Activated CD8-positive, alpha-beta memory T cell treated with anti-CD3 and anti-CD28 coated beads, Interleukin-2, amount 50 U/mL, for 1 hour (primary cell): Measurements from ENCODE around the gene OR13J1.
"Not testable (repeated sequence)": the region's sequence is repeated elsewhere in the genome, so short reads cannot be mapped to it uniquely, and the experiment has no call there.

Experiments used
- DNase-seq: peaks from one replicate; pipeline ENCODE4 v3.0.0-alpha.2; 2020; ENCODE audit errors: extremely low read depth

The OR13J1 gene, protein sequence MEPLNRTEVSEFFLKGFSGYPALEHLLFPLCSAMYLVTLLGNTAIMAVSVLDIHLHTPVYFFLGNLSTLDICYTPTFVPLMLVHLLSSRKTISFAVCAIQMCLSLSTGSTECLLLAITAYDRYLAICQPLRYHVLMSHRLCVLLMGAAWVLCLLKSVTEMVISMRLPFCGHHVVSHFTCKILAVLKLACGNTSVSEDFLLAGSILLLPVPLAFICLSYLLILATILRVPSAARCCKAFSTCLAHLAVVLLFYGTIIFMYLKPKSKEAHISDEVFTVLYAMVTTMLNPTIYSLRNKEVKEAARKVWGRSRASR

DNA sequence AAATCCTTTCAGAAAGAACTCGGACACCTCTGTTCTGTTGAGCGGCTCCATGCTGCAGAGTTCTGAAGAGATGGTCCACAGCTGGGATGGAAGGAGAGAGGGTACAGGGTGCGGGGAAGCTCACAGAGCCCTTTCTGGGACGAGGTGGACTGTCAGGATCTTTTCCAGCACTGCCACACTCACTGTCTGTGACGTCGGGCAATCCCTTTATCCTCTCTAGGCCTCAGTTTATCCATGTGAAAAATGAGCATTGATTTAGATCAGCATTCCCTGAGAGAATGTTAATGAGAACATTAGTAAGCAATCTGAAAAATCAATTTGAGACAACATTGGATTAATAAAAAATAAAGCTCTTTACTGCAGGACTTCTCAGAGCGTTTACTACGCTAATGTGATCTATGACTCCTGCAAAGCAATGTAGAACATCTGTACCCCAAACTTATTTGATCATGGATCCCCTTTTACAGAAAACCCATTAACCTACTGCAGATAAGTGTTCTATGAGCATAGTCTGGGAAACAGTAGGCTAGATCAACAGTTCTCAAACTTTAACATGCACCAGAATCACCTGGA lies at the start of gene OR13J1:
Gene OR13J1, minus strand, starts transcription at position 51 of the 573 bp plus-strand sequence. Its CDS starts 0 bp downstream, at position 51.
- no peak for DNase-seq

DNA sequence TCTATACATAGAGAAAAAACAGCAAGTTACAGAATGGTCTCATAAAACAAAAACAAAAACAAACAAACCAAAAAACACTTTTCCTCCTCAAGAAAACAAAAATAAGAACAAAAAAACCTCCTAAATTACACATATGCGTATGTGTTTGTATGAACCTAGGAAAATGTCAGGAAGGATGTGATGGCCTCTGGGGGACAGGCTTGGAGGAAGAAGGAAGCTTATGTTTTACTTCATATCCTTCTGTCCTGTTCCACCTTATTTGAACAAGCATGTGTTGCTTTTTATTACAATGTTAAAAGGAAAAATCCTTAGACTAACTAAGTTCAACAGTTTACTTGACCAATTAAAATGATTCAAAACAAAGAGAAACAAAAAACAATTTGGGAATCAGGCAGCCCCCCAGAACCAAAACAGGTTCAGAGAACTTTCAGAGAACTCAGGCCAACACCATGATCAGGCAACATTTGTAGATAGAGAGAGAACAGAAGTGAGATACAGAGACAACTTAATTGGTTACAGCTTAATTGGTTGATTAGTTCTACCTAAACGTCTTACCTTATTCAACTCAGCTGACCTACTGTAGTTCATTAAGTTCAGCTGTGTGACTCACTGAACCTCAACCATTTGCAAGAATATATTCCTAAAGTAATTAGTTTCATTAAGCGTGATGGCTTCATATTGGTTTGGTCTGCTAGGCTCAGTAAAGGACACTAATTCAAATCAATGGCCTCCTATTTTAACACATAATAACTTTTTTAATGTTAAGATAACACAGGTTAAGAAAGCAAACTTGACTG lies 49.2 kb upstream of the OR13J1 start:
- DNase-seq = no peak

DNA sequence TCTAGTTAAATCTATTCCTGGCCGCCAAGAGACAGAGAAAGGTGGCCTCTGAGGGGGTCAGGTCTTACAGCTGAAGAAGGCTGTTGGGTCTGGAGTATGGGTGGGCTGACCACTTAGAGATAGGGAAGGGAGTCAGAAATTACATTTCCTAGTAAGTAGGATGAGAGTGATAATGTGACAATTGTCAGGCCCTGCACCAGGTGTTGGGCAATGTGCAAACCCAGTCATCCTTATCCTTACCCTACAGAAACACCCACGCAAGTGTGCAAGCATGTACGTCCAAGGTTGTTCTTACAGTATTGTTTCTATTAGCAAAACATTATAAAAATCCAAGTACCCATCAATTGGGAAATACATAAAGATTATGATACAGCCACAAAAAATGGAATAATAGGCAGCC lies 48.6 kb upstream of the OR13J1 start:
- no peak for DNase-seq

DNA sequence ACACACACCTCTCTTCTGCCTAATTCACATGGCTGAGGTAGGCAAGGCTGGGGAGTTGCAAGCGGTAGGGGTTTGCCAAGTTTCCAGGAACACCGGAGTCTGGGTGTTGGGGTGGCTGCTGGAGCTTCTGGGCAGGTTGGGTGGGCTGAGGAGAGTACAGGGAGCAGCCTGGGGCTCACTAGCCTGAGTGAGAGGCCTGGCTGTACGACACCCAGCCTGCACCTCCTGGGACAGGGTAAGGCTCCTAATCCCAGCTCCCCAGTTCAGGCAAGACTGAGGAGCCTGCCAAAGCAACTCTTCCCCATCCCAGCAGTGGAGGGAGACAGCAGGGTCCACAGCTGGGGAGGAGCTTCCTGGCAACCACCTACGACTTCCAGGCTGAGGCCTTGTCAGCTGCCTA lies 47.1 kb upstream of the OR13J1 start:
- no peak for DNase-seq

DNA sequence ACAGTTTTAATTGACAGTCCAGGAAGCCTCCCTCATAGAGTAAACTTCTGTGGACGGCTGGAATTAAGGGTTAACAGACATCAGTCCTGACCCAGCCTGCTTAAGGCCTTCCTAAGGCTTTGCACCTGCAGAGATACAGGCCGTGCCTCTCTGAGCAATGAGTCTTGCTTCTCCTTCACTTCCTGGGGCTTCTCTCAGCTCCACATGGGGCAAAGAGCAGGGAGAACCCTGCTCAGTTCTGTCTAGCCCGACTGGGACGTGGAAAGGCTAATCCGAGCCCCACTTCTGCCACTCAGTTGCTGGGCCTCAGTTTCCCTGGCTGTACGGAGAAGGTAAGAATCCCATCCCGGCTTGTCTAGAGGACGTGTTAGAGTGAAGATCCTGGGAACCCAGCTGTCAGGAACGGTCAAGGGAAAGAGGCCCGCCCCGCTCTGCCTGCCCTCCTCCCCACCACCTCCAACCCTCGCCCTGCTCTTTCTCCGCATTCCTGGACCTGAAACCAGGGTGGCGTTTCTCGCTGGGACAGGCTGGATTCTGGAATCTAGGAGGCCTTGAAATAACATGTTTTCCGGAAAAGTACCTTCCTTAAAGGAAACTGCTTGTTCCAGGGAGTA lies 45.6 kb upstream of the OR13J1 start:
- no peak for DNase-seq

DNA sequence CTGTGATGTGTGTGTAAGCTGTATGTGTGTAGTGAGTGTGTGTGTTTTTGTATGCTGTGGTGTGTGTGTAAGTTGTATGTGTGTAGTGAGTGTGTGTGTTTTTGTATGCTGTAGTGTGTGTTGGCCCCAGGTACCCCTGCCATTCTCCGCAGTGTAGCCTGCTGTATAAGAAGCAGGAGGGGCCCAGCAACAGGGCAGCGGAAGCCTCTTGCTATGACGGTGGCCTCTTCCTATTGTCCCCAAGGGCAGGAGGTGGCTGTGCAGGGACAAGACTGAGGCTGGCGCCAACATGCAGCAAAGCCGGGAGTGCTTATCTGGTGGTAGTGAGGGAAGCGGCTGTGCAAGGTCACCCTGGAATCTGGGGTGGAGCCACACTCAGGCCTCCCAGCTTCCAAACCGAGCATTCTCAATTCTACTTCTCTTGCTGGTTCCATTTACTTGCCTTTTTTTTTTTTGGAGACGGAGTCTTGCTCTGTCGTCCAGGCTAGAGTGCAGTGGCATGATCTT lies 44.2 kb upstream of the OR13J1 start:
- DNase-seq = no peak

DNA sequence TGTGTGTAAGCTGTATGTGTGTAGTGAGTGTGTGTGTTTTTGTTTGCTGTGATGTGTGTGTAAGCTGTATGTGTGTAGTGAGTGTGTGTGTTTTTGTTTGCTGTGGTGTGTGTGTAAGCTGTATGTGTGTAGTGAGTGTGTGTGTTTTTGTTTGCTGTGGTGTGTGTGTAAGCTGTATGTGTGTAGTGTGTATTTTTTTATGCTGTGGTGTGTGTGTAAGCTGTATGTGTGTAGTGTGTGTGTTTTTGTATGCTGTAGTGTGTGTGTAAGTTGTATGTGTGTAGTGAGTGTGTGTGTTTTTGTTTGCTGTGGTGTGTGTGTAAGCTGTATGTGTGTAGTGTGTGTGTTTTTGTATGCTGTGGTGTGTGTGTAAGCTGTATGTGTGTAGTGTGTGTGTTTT lies 43.2 kb upstream of the OR13J1 start:
- not testable (repeated sequence) for DNase-seq

DNA sequence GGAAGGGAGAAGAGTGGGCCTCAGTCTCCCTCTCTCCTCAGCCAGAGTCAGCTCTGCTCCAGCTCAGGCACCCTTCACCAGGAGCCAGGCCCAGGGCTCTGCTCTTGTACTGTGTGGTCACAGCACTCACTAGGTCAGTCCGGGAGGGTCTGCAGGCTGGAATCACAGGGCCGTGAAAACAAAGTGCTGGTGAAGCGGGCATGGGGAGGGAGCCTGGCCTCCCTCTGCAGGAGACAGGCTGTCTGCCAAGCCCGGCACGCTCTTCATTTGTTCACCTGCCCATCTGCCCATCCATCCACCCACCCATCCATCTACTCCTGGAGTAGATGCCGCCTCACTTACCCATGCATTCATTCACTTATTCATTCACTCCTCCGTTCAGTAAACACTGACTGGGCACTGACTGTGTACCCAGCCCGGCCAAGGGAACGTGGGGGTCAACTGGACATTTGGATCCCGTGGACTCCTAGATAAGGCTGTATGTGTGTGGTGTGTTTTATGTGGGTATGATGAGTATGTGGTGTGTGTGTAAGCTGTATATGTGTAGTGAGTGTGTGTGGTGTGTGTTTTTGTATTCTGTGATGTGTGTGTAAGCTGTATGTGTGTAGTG lies 42.7 kb upstream of the OR13J1 start:
- no peak for DNase-seq

DNA sequence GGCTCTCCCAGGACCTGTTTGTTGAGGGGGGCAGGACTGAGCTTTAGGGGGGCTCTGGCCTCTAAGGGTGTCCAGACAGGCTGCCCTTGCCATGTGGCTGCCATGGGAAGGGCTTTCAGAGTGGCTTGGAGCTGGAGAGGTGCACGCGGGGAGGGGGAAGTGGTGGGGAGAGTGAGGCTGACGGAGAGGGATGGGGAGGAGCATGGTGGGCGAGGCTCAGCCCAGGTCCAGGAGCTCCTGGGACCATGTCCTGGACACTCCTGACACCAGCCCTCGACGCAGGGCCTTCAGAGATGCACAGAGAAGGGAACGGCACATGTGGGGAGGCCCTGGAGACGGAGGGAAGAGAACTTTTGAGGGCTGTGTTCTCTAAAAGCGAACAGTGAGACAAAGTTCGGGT lies 41.5 kb upstream of the OR13J1 start:
- DNase-seq = no peak

DNA sequence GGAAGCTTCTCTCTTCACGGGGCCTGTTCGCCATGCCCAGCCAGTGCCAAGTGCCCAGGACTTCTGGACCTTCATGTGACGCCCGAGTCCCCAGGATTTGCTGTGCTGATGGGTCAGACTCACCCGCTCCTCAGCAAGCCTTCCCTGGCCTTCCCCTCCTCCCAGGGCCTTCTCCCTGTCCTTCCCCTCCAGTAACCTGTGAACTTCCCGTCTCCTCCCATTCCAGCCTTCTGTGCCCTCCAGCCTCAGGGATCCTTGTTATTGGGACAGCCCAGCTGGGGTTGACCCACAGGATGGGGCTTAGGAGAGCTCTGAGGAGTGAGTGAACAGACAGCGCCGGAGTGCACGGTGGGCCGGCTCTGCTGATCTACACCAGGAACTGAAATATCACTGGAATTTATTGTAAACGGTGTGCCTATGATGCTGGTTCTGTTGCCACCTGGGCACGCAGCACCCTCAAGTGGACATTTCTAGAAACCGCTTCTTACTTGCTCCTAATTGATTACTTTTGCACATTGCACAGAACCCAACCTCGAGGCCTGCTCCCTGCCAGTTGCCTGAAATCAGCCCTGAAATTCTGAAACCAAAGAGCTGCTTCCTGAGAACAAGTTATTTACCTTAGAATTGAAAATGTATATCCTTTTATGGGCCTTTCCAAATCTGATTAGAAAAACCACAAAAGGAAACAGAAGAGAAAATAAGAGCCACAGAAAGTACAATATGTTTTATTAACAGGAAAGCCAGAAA lies 40.6 kb upstream of the OR13J1 start:
- DNase-seq = no peak

DNA sequence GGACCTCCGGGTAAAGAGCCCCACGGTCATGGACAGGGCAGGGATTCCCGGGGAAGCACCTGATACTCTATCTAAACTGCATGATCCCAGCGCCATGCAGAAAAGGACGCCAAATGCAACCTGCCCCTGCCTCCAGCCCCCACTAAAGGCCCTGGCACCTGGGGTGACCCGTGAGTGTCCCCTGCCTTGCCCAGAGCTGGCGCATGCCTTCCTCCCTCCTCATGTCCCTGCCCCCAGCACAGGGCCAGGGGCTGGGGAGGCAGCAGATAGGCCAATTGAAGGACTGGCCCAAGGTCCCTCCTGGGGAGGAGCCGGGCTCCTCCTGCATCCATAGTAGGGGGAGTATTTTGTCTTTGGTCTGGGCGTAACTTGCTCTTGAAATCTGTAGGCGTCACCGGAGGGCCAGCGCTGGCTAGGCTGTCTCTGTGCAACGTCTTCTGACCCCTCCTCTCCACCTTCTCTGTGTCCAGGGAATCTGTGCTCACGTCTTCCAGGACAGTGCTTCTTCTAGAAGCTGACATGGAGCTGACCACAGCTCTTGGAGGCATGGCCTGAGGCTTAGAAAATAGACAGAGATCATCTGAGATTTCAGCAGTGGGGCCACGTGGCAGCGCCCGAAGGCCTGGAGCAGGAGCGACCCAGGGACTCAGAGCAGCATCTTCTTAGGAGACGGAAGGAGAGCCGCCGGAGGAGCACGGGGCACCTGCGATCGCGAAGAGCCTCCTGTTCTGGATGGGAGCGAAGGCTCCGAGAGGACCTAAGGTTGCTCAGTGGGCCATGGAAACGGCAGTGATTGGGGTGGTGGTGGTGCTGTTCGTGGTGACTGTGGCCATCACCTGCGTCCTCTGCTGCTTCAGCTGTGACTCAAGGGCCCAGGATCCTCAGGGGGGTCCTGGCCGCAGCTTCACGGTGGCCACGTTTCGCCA lies 39.7 kb upstream of the OR13J1 start:
- DNase-seq = no peak

DNA sequence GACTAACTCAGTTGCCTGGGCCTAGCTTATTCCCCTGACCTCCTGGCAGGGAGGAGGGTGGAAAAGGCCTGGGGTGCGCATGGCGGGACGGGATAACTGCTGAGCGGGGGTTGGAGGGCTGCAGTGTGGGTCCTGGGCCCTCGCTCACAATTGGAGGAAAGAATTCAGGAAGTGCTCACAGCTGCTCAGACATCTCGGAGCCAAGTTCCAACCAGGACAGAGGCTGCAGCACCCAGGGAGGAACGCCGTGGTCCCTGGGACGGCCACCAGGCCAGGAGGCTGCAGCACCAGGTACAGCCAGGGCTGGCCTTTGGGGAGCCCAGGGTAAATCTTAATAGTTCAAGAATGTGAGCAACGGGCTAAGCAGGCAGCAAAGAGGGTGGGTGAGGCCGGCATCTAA lies 39.1 kb upstream of the OR13J1 start, which contains the start of gene SPAAR:
Gene SPAAR, plus strand, starts transcription at position 217 of the 400 bp plus-strand sequence. CDS start 974 bp downstream, outside the sequence.
- no peak for DNase-seq

DNA sequence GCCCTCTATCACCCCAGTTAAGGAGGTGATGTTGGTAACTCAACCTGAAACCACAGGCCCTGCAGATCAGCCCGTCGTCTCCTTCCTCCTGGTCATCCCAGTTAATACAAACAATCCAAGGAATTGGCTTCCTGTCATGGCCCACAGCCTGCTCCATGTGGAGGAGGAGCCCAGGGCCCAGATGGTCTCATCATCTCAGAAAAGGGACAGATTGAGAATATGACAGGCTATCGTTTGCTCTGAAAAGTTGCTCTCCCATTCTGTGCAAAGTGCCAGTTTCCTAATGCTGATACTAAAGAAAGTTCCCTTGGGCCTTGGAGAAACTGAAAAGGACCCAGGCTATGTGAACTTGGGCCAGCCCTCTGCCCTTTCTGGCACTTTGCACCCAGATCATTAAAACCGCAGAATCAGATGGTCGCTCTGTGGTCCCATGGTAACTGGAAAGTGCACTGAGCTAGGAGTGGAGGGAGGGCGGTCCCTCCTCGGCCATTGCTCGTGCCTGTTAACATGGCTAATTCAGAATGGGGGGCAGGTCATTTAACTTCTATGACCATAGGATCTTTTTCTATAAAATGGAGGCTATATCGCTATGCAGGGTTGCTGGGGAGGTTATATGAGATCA lies 38.4 kb upstream of the OR13J1 start:
- DNase-seq = no peak

DNA sequence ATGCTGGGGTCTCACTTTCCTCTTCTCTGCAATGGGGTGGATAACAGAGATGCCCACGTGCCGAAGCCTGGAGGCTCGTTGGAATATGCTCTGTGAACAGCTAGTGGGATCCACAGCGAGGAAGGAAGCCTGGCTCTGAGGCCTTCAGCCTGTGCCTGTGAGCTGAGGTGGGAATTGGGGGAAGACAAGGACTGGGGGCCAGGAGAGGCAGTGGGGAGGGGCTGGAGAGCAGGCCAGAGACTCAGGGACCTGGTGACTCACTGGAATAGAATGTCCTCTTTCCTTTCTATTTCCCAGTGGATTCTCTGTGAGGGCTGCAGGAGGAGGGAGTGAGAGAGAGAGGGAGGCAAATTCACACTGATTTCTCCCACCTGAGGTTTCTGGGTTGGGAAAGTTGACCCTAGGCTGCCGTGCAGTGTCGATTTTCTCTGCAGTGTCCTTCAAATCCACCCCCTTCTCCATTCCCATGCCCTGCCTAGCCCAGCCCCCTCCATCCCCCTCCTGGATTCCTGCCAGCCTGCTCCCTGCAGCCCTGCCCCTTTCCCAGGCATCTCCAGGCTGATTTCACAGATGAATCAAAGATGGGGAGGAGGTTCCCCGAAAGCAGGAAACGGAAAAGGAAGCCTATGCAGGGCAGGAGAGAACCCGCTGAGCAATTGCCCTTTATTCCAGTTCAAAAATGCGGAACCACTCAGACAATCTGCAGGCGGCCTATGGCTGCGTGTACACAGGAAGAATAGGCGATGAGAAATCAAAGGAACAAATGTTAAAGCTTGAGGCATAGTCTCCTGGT lies 37.7 kb upstream of the OR13J1 start:
- DNase-seq = no peak

DNA sequence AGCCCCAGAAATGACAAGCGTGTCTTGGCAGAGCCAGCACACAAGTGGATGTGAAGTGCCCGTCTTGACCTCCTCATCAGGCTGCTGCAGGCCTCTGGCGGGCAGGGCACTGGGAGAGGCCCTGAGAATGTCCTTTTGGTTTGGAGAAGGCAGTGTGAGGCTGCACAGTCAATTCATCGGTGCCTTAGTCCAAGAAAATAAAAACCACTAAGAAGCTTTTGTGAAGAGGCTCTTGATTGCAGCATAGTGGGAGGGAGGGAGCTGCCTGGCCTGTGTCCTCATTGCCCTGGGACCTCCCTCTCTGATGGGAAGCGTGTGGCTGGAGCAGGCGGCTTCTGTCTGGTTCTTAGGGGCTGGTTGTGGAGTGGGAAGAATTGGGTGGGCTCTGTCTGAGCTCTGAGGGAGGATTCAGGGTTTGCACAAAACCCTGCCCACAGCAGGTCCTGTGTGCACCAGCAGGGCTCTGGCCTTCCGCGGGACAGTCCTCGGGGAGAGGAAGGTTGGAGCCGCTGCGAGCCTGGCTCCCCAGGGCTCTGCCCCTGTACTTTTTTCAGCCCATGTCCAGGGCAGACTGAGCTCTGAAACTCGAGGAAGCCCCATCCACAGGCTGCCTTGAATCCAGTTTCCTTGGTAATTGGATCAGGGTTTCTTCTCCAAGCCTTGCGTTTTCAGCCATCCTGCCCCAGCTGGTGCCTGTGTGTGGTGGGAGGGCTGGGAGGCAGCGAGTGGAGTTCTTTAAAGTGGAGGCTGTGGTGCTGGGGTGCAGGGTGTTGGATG lies 36.9 kb upstream of the OR13J1 start:
- no peak for DNase-seq

DNA sequence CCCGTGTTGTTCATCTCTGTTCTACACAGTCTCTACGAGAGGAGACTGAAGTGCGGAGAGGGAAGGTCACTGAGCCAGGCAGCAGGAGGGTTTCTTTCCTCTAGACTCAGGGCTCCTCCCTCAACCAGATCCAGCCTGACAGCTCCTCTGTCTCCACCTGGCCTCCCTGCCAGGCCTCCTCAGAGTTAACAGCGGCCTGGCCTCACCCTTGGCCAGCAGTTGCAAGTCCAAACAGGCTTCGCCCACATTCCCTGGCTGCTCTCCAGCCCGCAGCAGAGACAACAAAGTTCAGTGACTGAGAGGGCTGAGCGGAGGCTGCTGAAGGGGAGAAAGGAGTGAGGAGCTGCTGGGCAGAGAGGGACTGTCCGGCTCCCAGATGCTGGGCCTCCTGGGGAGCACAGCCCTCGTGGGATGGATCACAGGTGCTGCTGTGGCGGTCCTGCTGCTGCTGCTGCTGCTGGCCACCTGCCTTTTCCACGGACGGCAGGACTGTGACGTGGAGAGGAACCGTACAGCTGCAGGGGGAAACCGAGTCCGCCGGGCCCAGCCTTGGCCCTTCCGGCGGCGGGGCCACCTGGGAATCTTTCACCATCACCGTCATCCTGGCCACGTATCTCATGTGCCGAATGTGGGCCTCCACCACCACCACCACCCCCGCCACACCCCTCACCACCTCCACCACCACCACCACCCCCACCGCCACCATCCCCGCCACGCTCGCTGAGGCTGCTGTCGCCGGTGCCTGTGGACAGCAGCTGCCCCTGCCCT lies 35.9 kb upstream of the OR13J1 start, which contains the start of gene HRCT1:
Gene HRCT1, plus strand, starts transcription at position 291 of the 768 bp plus-strand sequence. Its CDS starts 86 bp downstream, at position 377.
- DNase-seq = no peak
